Chondrocyte (in vitro differentiated cells): ENCODE data around the gene KRTAP10-12. TPM values are rescaled to one million over a fixed set of nuclear protein-coding genes. Genes with fewer than 3 reads are reported as not detected.

Experiments used
- DNase-seq: peaks from one replicate; pipeline ENCODE4 v3.0.0; 2021; ENCODE audit warnings: mixed read lengths, low spot score
- H3K27ac Mint-ChIP-seq: one replicate; pipeline ENCODE4 v1.8.0; 2021; ENCODE audit warnings: mild to moderate bottlenecking, moderate library complexity, mixed read lengths; ENCODE audit not compliant: unreplicated experiment
- H3K27me3 Mint-ChIP-seq: 2 replicates; pipeline ENCODE4 v1.8.0; 2021; ENCODE audit warnings: low read depth, mixed read lengths
- H3K36me3 Mint-ChIP-seq: 2 replicates; pipeline ENCODE4 v1.8.0; 2021; ENCODE audit warnings: low read depth, mixed read lengths
- H3K4me1 Mint-ChIP-seq: 2 replicates; pipeline ENCODE4 v1.8.0; 2021; ENCODE audit warnings: low read depth, mild to moderate bottlenecking, mixed read lengths
- H3K4me3 Mint-ChIP-seq: one replicate; pipeline ENCODE4 v1.8.0; 2021; ENCODE audit warnings: mild to moderate bottlenecking, moderate library complexity, mixed read lengths; ENCODE audit not compliant: unreplicated experiment
- H3K9me3 Mint-ChIP-seq: 2 replicates; pipeline ENCODE4 v1.8.0; 2021; ENCODE audit warnings: low read depth, mixed read lengths
- CTCF ChIP-seq: fragments of 200-600 bp; sonication (generic); IDR thresholded peaks from 2 replicates; pipeline ENCODE4 v1.5.0; 2021; ENCODE audit warnings: antibody characterized with exemption, mild to moderate bottlenecking, moderate library complexity
- total RNA-seq: library from RNA; stranded (reverse); gene quantifications from 3 replicates; pipeline ENCODE4 v1.2.1, GENCODE V29; 2021

KRTAP10-12 gene
- total RNA-seq, 1 donor from 2014 or later: not detected

- Mint-ChIP-seq H3K4me3 (no peak within 1 kb of the TSS), H3K9me3 (peaks cover 30% of the 10 kb centered on the region), H3K27ac (no peak within 1 kb of the TSS), H3K36me3 (no peaks in the 10 kb centered on the region), H3K27me3 (peaks cover 34% of the 10 kb centered on the region), H3K4me1 (no peaks in the 10 kb centered on the region)
- TF ChIP-seq CTCF: no peak
- no peak for DNase-seq
Observed at GRCh38 chr21:44666401-44667320, 30.3 kb upstream of the KRTAP10-12 start, which contains the start of gene KRTAP12-2. TSS of gene KRTAP12-2 (minus strand) at chr21:44666927. CDS start at chr21:44666886, 41 bp downstream.

- Mint-ChIP-seq H3K27me3 (peaks cover 30% of the 10 kb centered on the region), H3K36me3 (no peaks in the 10 kb centered on the region), H3K4me1 (no peaks in the 10 kb centered on the region), H3K9me3 (peaks cover 31% of the 10 kb centered on the region), H3K27ac (no peak overlapping the region), H3K4me3 (no peak overlapping the region)
- no peak for DNase-seq
- TF ChIP-seq CTCF: no peak
Observed at GRCh38 chr21:44667612-44668011, 29.4 kb upstream of the KRTAP10-12 start.

- Mint-ChIP-seq H3K27me3 (peaks cover 31% of the 10 kb centered on the region), H3K36me3 (peaks cover 3% of the 10 kb centered on the region), H3K27ac (no peak overlapping the region), H3K4me1 (no peaks in the 10 kb centered on the region), H3K4me3 (no peak overlapping the region), H3K9me3 (peaks cover 36% of the 10 kb centered on the region)
- no peak for DNase-seq
- TF ChIP-seq CTCF: no peak
Observed at GRCh38 chr21:44670642-44671432, 26.1 kb upstream of the KRTAP10-12 start.

- Mint-ChIP-seq H3K4me1 (no peaks in the 10 kb centered on the region), H3K27ac (no peak overlapping the region), H3K9me3 (peaks cover 36% of the 10 kb centered on the region), H3K27me3 (peaks cover 41% of the 10 kb centered on the region), H3K36me3 (peaks cover 3% of the 10 kb centered on the region), H3K4me3 (no peak overlapping the region)
- no peak for TF ChIP-seq CTCF
- no peak for DNase-seq
Observed at GRCh38 chr21:44671911-44672310, 25.1 kb upstream of the KRTAP10-12 start.

- H3K27ac Mint-ChIP-seq: no peak overlapping the region
- peaks cover 69% of the 10 kb centered on the region for H3K27me3 Mint-ChIP-seq
- no peak for TF ChIP-seq CTCF
- H3K9me3 Mint-ChIP-seq: peaks cover 14% of the 10 kb centered on the region
- H3K36me3 Mint-ChIP-seq: peaks cover 3% of the 10 kb centered on the region
- no peaks in the 10 kb centered on the region for H3K4me1 Mint-ChIP-seq
- no peak for DNase-seq
- no peak overlapping the region for H3K4me3 Mint-ChIP-seq
Observed at GRCh38 chr21:44677881-44678280, 19.1 kb upstream of the KRTAP10-12 start.
